NT2/D1 (cell line): ENCODE measurements around the gene HOXC6.

Source experiments
- SUZ12 ChIP-seq: IDR thresholded peaks from 2 replicates; pipeline ENCODE4 v1.6.1; 2011; ENCODE audit not compliant: insufficient read length, insufficient read depth; ENCODE audit errors: extremely low read depth
- YY1 ChIP-seq: IDR thresholded peaks from 2 replicates; pipeline ENCODE4 v1.6.1; 2011; ENCODE audit not compliant: insufficient read length, insufficient read depth

GRCh38 chr12:53985692-53985993, 42.6 kb upstream of the HOXC6 start:
- TF ChIP-seq YY1 (no peak), SUZ12 (peak; percentile 6)
